NCI-H2107 (cell line): ENCODE results near the gene IFTAP.
"Not testable (repeated sequence)": the region's sequence is repeated elsewhere in the genome, so short reads cannot be mapped to it uniquely, and the experiment has no call there.

Experiments used
- DNase-seq: peaks from one replicate; lab custom pipeline; 2025; lab: John Stamatoyannopoulos, UW

The IFTAP gene

GRCh38 chr11:36594316-36594989 is at the start of gene IFTAP:
Gene IFTAP (plus strand): TSS chr11:36594502. CDS start chr11:36610104, 15,602 bp downstream.
- peak; percentile 66 for DNase-seq

- no peak for DNase-seq
These were observed 43.8 kb upstream of the IFTAP start for GRCh38 chr11:36550385-36551115.

- DNase-seq = not testable (repeated sequence)
These were observed 36.9 kb upstream of the IFTAP start for GRCh38 chr11:36557390-36557789.

- DNase-seq = no peak
These were observed 36.3 kb upstream of the IFTAP start for GRCh38 chr11:36557991-36558390.

DNA sequence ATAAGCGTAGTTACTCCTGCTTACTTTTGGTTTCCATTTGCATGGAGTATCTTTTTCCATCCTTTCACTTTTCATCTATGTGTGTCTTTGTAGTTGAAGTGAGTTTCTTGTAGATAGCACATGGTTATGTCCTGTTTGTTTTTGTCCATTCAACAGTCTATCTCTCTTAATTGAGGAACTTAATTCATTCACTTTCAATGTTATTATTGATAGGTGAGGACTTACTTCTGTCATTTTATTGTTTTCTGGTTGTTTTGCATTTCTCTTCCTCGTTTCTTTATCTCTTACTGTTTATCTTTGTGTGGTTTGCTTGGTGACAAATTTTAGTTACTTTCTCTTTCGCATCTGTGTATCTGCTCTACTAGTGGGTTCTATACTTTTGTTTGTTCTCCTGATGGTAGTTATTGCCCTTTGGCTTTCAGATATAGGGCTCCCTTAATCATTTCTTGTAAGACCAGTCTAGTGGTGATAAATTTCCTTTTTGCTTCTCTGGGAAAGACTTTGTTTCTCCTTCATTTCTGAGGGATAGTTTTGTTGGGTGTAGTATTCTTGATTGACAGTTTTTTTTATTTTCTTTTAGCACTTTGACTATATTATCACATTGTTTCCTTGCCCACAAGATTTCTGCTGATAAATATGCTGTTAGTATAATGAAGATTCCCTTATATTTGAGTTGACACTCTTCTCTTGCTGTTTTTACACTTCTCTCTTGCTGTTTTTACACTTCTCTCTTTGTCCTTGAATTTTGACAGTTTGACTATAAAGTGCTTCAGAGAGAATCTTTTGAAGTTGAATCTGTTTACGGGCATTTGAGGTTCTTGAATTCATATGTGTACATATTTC is 35.5 kb upstream of the IFTAP start:
- no peak for DNase-seq

- DNase-seq = peak; percentile 10
These were observed 29.8 kb upstream of the IFTAP start for GRCh38 chr11:36564376-36565030.

DNA sequence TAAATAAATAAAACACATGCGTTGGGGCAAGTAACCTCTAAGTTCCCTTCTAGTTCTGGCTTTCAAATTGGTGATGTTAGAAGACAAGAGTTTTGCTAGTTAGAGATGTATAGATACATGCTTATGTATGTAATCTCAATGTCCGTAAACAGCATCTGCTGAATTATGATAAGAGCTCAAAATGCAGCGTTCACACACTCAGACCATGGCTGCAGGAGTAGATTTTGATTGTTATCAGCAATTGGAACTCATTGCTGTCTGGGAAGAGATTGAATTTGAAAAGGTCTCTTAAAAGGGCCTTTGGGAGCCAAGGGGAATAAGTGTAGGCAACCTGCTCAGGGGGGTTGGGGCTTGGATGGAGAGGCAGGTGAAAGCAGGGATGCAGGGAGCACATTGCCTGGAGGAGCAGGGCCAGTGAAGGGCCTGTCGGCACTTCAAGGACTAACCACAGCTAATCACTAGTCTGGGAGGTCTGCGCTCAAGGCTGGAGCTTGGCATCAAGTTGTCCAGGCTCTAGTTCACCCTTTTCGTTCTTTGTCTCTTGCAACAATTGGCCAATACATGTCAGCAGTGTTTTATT is 29.2 kb upstream of the IFTAP start:
- no peak for DNase-seq

- DNase-seq = no peak
These were observed 27.8 kb upstream of the IFTAP start for GRCh38 chr11:36566407-36567053.

GRCh38 chr11:36567694-36568093 is 26.6 kb upstream of the IFTAP start, which contains the start of gene RAG1:
Gene RAG1 (plus strand): TSS chr11:36568007. CDS start chr11:36573305, 5,298 bp downstream.
- DNase-seq = no peak

DNA sequence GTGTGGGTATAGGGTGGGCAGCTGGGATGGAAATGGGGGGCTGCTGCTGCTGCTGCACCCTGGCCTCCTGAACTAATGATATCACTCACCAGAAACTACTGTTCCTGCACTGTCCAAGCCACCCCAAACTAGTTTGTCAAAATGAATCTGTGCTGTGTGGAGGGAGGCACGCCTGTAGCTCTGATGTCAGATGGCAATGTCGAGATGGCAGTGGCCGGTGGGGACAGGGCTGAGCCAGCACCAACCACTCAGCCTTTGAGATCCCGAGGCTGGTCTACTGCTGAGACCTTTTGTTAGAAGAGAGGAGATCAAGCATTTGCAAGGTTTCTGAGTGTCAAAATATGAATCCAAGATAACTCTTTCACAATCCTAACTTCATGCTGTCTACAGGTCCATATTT is 25.2 kb upstream of the IFTAP start:
- no peak for DNase-seq

DNA sequence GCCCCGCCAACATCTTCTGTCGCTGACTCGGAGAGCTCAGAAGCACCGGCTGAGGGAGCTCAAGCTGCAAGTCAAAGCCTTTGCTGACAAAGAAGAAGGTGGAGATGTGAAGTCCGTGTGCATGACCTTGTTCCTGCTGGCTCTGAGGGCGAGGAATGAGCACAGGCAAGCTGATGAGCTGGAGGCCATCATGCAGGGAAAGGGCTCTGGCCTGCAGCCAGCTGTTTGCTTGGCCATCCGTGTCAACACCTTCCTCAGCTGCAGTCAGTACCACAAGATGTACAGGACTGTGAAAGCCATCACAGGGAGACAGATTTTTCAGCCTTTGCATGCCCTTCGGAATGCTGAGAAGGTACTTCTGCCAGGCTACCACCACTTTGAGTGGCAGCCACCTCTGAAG is 19.8 kb upstream of the IFTAP start:
- no peak for DNase-seq

DNA sequence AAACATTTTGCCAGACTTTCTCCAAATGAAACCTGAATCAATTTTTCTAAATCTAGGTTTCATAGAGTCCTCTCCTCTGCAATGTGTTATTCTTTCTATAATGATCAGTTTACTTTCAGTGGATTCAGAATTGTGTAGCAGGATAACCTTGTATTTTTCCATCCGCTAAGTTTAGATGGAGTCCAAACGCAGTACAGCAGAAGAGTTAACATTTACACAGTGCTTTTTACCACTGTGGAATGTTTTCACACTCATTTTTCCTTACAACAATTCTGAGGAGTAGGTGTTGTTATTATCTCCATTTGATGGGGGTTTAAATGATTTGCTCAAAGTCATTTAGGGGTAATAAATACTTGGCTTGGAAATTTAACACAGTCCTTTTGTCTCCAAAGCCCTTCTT is 16.9 kb upstream of the IFTAP start:
- no peak for DNase-seq

DNA sequence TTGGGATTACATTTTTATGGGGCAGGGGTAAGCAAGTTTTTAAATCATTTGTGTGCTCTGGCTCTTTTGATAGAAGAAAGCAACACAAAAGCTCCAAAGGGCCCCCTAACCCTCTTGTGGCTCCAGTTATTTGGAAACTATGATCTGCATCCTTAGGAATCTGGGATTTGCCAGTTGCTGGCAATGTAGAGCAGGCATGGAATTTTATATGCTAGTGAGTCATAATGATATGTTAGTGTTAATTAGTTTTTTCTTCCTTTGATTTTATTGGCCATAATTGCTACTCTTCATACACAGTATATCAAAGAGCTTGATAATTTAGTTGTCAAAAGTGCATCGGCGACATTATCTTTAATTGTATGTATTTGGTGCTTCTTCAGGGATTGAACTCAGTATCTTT is 16.4 kb upstream of the IFTAP start:
- DNase-seq = no peak

DNA sequence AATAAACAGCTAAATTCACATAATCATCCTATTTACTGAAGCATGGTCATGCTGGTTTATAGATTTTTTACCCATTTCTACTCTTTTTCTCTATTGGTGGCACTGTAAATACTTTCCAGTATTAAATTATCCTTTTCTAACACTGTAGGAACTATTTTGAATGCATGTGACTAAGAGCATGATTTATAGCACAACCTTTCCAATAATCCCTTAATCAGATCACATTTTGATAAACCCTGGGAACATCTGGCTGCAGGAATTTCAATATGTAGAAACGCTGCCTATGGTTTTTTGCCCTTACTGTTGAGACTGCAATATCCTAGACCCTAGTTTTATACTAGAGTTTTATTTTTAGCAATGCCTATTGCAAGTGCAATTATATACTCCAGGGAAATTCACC is 15.8 kb upstream of the IFTAP start:
- no peak for DNase-seq

DNA sequence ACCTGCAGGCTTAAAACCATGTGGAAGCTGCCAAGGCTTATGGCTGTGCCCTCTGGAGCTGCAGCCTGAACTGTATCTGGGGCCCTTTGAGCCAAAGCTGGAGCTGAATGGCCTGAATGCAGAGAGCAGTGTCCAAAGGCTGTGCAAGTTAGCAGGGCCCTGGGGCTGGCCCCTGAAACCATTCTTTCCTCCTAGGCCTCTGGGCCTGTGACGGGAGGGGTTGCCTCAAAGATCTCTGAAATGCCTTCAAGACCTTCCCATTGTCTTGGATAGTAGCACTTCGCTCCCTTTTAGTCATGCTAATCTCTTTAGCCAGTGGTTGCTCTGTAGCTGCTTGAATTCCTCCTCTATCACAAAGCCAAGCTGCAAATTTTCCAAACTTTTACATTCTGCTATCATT is 12.8 kb upstream of the IFTAP start:
- no peak for DNase-seq

DNA sequence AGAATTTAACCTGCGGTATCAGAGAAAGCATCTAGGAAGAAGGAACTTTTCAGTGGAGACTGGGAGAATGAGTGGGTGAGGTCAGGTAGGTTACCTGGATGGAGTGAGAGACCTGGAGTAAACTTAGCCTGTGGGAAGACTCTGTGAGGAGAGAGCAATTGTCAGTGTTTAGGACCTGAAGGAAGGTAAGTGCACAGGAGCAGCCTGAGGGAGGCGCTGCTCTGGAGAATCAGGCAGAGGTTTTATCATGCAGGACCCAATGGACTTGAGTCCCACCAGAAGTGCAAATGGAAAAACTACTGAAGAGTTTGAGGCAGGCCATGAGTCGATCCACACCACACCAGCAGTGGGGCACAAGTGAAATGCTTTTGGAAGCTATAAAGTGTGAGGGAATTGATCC is 10.6 kb upstream of the IFTAP start:
- no peak for DNase-seq

GRCh38 chr11:36586543-36586942 is 7.8 kb upstream of the IFTAP start:
- no peak for DNase-seq

- DNase-seq = no peak
These were observed 6.2 kb upstream of the IFTAP start for GRCh38 chr11:36588099-36588498.

GRCh38 chr11:36590513-36590912 is 3.8 kb upstream of the IFTAP start:
- no peak for DNase-seq

- DNase-seq = no peak
These were observed 2.9 kb upstream of the IFTAP start for GRCh38 chr11:36591433-36591832.

- DNase-seq = no peak
These were observed 2.6 kb downstream of the IFTAP start for GRCh38 chr11:36596880-36597279.
